ENCODE data around the gene OR13C8.
"Not testable (repeated sequence)": the region's sequence is repeated elsewhere in the genome, so short reads cannot be mapped to it uniquely, and the experiment has no call there.

The OR13C8 gene

GRCh38 chr9:104580562-104580961 is 11.6 kb downstream of the OR13C8 start:
- DNase-seq (ENCODE audit: low read depth in 1 of 2, low spot score in 1 of 2) = no peak
- TF ChIP-seq JUND (IDR thresholded peaks at IDR 0.05; ENCODE audit: low read depth) = no peak
- in situ Hi-C loops (cut with HindIII; ENCODE audit: low pct_unique_long_range_greater_than_20kb, low sequenced_read_pairs) = no loop called here

DNA sequence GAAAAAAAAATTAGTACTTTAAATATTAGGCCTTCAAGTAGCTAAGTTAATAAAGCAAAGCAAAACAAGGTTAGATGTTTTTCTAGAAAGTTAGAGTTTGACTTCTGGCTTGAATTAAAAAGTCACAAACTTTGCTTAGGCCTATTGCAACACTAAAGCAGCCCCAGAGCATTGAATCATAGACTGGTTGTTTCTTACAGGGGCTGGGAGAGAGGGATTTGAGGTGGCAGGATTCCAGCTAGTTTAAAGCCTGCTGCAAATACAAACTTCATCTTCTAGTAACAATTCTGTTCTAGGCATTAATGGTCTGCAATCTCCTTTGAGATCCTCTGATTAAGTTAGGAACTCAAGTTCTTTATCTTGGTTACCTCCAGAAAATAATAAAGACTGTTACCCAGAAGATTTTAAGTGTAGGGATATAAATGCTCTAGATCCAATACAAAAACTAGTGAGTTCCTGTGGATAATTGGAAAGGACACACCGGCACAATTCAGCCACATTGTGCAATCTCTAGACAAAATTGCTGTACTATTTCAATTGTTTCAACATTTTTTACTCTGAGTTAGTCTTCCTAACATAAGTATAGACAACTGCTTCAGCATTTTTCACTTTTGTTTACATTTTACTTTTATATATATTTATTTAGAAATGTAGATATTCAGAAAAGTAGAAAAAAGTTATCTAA is 17.7 kb downstream of the OR13C8 start:
- no peak for TF ChIP-seq JUND (IDR thresholded peaks at IDR 0.05; ENCODE audit: low read depth)

GRCh38 chr9:104589626-104590025 is 20.7 kb downstream of the OR13C8 start:
- in situ Hi-C loops (cut with HindIII; ENCODE audit: low pct_unique_long_range_greater_than_20kb, low sequenced_read_pairs) = no loop called here
- no peak for DNase-seq (ENCODE audit: low read depth in 1 of 2, low spot score in 1 of 2)
- TF ChIP-seq JUND (IDR thresholded peaks at IDR 0.05; ENCODE audit: low read depth) = no peak

More for the DNA sequence above, 17.7 kb downstream of the OR13C8 start:
- in situ Hi-C loops (cut with HindIII; ENCODE audit: low pct_unique_long_range_greater_than_20kb, low sequenced_read_pairs) = no loop called here
- no peak for DNase-seq (ENCODE audit: low read depth in 1 of 2, low spot score in 1 of 2)

DNA sequence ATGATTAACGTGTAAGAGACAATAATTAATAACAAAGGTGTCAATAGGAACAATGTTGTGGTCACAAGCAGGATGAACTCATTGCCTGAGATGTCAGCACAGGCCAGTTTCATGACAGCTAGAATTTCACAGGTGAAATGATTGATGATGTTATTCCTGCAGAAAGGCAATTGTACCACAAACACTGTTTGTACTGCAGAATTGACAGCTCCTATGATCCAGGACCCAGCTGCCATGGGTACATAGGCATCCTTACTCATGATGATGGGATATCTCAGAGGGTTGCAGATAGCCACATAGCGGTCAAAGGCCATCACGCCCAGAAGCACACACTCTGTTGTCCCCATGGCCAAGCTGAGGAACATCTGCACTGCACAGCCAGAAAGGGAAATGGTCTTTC is 29.8 kb downstream of the OR13C8 start:
- DNase-seq (ENCODE audit: low read depth in 1 of 2, low spot score in 1 of 2); in situ Hi-C loops (cut with HindIII; ENCODE audit: low pct_unique_long_range_greater_than_20kb, low sequenced_read_pairs): not testable (repeated sequence)

DNA sequence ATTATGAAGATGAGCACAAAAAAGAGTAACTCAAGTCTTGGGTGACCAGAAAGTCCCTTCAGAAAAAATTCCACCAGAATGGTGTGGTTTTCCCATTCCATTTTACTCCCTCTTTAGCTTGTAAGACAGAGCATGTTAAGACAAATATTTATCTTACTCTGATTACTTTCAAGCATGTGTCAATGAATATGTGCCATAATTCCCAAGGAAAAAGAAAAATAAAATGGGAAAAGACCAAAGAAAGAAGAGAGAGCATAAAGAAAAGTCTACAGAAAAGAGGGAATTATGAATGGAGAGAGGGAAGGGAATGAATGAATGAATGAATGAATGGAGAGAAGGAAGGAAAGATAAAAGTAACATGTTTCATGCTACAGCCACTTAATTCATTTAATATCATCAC is 30.3 kb downstream of the OR13C8 start, which contains the start of gene OR13C5:
Gene OR13C5 (minus strand): TSS at position 101 of the 400 bp plus-strand sequence. CDS start 0 bp downstream, at position 101.
- in situ Hi-C loops (cut with HindIII; ENCODE audit: low pct_unique_long_range_greater_than_20kb, low sequenced_read_pairs); DNase-seq (ENCODE audit: low read depth in 1 of 2, low spot score in 1 of 2): not testable (repeated sequence)

DNA sequence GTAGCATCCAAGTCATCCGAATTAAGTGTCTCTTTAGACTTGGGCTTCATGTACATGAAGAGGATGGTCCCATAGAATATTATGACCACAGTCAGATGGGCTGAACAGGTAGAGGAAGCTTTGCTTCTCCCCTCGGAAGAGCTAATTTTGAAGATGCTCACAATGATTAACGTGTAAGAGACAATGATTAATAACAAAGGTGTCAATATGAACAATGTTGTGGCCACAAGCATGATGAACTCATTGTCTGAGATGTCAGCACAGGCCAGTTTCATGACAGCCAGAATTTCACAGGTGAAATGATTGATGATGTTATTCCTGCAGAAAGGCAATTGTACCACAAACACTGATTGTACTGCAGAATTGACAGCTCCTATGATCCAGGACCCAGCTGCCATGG is 35.8 kb downstream of the OR13C8 start:
- no peak for TF ChIP-seq JUND (IDR thresholded peaks at IDR 0.05; ENCODE audit: low read depth)
- DNase-seq (ENCODE audit: low read depth in 1 of 2, low spot score in 1 of 2) = no peak
- in situ Hi-C loops (cut with HindIII; ENCODE audit: low pct_unique_long_range_greater_than_20kb, low sequenced_read_pairs) = no loop called here

- DNase-seq (ENCODE audit: low read depth in 1 of 2, low spot score in 1 of 2); in situ Hi-C loops (cut with HindIII; ENCODE audit: low pct_unique_long_range_greater_than_20kb, low sequenced_read_pairs): not testable (repeated sequence)
Measured at GRCh38 chr9:104605527-104605926, 36.6 kb downstream of the OR13C8 start, which contains the start of gene OR13C2. Gene OR13C2, minus strand, starts transcription at chr9:104605627. Its CDS starts 0 bp downstream, at chr9:104605627.

- DNase-seq (ENCODE audit: low read depth in 1 of 2, low spot score in 1 of 2) = no peak
- in situ Hi-C loops (cut with HindIII; ENCODE audit: low pct_unique_long_range_greater_than_20kb, low sequenced_read_pairs) = no loop called here
- TF ChIP-seq JUND (IDR thresholded peaks at IDR 0.05; ENCODE audit: low read depth) = no peak
Measured at GRCh38 chr9:104606152-104606551, 37.2 kb downstream of the OR13C8 start.

DNA sequence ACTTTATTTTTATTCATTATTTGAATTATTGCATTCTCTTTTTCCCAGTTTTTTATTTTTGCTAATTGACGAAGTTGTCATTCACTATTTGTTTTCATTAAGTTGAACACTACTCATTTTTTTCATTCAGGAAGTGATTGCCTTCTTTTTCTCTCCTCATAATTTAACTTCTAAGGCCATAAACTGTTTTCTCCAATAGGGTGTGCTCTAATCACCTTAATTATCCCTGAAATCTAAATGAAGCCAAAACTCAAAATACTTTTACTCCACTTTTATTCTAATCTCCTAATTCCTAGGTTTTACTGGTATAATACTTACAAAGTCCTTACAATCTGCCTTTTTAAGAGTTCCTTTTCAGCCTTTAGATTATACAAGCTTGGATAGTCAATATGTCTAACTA is 39.4 kb downstream of the OR13C8 start:
- TF ChIP-seq JUND (IDR thresholded peaks at IDR 0.05; ENCODE audit: low read depth) = no peak
- in situ Hi-C loops (cut with HindIII; ENCODE audit: low pct_unique_long_range_greater_than_20kb, low sequenced_read_pairs) = no loop called here
- DNase-seq (ENCODE audit: low read depth in 1 of 2, low spot score in 1 of 2) = peak in 1 of 2 experiments; percentile 30

DNA sequence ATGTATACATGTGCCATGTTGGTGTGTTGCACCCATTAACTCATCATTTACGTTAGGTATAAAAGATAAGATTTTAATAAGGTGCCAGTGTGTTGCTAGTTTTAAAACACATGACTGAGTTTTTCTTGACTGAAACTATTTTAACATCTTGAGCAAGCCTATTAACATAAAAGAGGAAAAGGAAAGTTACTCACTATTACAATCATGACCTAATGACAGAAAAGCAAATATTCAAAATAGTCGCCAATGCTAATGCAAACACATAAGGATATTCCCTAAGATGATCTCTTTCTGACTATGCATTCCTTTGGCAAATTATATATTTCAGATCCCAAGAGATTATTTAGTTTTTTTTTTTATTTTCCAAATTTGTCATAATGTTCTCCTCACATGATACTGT is 42.2 kb downstream of the OR13C8 start:
- no peak for DNase-seq (ENCODE audit: low read depth in 1 of 2, low spot score in 1 of 2)
- in situ Hi-C loops (cut with HindIII; ENCODE audit: low pct_unique_long_range_greater_than_20kb, low sequenced_read_pairs) = no loop called here
- no peak for TF ChIP-seq JUND (IDR thresholded peaks at IDR 0.05; ENCODE audit: low read depth)

GRCh38 chr9:104617418-104617817 is 48.5 kb downstream of the OR13C8 start:
- in situ Hi-C loops (cut with HindIII; ENCODE audit: low pct_unique_long_range_greater_than_20kb, low sequenced_read_pairs) = no loop called here
- TF ChIP-seq JUND (IDR thresholded peaks at IDR 0.05; ENCODE audit: low read depth) = no peak
- no peak for DNase-seq (ENCODE audit: low read depth in 1 of 2, low spot score in 1 of 2)

DNA sequence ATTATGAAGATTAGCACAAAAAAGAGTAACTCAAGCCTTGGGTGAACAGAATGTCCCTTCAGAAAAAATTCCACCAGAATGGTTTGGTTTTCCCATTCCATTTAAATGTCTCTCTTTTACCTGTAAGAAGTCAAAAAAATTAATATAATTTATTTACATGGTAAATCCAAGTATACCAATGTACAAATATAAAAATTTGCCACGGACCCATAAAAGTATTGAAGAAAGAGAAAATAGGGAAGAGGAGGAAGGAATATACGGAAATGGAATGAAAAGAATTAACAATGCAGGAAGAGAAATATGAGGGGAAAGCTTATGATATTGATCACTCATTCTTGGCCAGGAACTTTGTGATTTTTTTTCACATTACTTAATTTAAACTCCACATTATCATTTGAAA is 49.1 kb downstream of the OR13C8 start, which contains the start of gene OR13C9:
Gene OR13C9 (minus strand): TSS at position 101 of the 400 bp plus-strand sequence. CDS start 0 bp downstream, at position 101.
- in situ Hi-C loops (cut with HindIII; ENCODE audit: low pct_unique_long_range_greater_than_20kb, low sequenced_read_pairs) = no loop called here
- TF ChIP-seq JUND (IDR thresholded peaks at IDR 0.05; ENCODE audit: low read depth) = no peak

More for the DNA sequence above, 49.1 kb downstream of the OR13C8 start, which contains the start of gene OR13C9:
- DNase-seq (ENCODE audit: low read depth in 1 of 2, low spot score in 1 of 2) = no peak

Data from T47D (cell line).